GM18867 (cell line): ENCODE measurements around the gene RELCH.

ENCODE experiments used
- ATAC-seq: cut with Tn5 transposase; IDR thresholded peaks from one replicate; pipeline ENCODE4 v1.9.1; 2021; ENCODE audit warnings: mild to moderate bottlenecking, moderate library complexity; ENCODE audit not compliant: unreplicated experiment

The RELCH gene

DNA sequence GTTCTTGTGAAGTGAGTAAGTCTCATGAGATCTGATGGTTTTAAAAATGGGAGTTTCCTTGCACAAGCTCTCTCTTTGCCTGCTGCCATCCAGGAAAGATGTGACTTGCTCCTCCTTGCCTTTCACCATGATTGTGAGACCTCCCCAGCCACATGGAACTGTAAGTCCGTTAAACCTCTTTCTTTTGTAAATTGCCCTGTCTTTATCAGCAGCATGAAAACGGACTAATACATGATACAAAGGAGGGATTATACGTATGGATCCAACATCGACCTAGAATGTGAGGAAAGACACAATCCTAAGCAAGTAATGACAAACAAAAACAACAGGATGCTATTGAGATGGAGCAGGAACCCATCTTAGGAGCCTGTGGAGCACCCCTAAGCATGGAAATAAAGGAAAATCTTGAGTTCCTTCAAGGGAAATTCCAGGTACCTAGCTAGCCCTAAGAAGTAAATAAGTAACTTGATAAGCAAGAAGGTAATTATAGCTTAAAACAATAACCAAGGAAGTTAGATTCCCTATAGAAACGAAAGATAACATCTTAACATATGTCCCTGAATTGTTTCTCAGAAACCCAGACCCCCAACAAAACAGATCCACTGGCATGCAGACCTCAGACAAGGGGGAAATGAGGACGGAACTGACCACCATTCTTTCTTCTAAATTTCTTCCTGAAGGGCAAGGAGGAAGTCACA lies 136.6 kb downstream of the RELCH start:
- ATAC-seq: no peak

GRCh38 chr18:62324181-62324828 lies 137.2 kb downstream of the RELCH start:
- no peak for ATAC-seq

DNA sequence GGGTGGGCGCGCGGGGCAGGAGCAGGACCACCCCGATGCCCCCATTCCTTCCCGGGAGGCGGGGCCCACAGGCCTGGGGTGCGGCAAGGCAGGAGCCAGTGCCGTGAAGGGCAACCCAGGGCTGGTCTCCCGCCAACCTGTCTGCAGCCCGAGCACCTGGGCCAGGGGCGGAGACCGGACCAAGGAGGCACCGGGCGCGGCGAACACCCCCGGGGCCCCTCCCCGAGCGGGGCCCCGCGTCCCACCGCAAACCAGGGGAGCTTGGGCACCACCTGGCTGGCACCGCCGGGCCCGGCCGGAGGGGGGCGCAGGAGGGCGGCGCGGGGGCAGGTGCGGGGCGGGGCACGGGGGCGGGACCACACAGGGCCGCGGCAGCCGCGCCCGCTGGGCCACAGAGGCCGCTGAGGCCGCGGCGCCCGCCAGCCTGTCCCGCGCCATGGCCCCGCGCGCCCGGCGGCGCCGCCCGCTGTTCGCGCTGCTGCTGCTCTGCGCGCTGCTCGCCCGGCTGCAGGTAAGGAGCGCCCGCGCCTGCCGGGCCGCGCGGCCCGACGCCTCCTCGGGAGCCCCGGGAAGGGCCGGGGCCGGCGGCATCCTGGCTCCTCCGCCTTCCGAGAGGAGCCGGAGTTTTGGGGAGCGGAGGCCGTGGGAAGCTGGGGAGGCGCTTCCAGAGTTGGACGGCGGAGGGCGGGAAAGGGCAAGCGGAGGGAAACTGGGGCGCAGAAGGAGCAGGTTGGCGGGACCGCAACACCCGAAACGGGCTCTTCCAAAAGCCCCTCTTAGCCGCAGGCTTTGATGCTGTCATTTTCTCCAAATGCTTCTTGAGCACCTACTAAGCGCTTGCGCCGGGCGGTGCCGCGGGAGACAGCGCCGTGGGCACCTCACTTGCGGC lies 138.1 kb downstream of the RELCH start, which contains the start of gene TNFRSF11A:
TNFRSF11A (plus strand) TSS at position 394 of the 889 bp plus-strand sequence; CDS start at position 437, 43 bp downstream.
- ATAC-seq: peak; percentile 59

GRCh38 chr18:62325806-62326645 lies 139.0 kb downstream of the RELCH start:
- ATAC-seq: peak; percentile 34

GRCh38 chr18:62326646-62327348 lies 139.7 kb downstream of the RELCH start:
- ATAC-seq: no peak

DNA sequence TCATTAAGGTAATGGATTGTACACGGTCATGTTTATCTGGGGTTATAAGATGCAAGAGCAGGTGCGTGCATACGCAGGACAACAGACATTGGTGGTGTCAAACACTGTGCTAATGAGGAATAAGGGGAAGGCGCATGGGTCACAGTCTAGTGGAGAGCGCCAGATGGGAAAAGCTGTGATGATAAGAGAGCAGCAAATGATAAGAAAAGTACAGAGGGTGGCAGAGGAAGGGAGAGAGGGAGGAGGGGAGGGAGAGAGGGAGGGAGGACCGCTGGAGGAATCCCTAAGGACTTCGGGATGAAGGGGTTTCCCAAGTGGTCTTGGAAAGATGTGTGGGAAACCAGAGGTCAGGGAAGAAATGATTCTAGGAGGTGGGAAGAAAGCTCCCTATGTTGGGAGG lies 140.9 kb downstream of the RELCH start:
- ATAC-seq: no peak

DNA sequence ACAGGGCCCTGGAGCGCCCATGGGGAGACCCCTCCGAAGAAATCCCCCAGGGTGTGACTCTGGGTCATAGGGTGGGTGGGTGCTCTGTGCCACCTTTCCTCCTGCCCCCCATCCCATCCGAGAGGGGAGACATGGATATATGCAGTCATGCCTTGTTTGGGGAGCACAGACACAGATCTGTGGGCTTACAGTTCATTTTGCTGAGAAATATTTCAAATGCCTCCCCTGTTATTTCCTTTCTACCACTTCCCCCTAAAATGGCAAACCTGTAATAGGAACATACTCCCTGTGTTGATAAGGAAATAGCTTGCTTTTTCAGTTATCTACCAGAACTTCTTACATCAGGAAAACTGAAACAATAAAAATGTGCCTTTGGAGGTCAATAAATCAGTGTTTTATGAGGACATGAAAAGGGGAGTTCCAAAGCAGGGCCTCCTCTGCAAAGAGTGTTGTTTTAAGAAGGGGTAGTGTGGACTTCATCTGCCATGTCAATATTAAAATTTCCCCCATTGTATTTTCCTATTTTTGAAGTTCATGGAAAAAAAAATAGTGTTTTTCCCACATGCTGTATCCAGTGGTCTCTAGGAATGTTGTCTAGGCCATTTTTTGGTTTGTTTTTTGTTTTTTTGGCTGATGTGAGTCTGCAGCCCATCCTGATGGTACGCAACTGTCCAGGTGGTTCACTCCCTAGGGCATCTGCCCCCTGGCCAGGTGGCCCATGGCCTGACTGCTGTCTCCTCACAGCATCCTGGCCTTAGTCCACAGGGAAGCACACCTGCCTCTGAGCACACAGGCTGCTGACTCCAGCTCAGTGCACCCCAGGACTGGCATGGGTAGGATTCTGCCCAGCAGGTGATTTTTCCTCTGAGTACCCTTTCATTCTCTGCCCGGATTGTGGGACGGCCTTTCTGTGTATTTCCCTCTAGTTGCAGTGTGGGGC lies 141.8 kb downstream of the RELCH start:
- ATAC-seq: no peak

DNA sequence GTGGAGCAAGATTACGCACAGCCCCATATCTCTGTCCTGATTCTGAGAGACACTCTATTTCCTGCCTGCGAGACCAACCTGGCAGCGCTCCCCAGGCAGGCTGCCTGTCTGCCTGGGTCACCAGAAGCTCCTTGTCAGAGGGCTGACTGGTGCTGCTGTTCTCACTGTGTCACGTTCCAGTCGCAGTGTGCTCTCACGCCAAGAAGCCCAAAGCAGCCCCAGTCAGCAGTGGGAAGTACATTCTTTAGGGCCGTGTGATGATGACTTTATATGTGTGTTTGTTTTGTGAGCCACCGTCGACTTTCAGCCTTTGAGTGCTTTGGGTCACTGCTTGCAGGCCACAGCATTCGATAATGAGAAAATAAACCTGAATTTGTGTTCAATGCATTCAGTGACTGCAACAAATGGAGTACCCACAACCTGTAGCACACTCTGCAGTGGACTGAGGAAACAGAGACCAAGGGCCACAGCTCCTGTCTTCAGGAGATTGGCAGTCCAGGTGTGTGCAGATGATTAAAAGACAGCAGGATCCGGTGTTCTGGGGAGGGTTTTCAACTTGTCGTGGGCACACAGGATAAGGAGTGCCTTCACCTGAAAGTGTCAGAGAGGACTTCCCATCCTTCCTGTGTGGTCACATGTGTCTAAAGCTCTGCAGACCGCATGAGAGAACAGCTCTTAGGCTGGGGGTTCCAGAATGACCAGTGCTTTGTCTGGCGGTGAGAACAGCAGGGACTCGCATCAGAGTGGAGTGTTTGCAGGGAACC lies 142.8 kb downstream of the RELCH start:
- ATAC-seq: no peak

DNA sequence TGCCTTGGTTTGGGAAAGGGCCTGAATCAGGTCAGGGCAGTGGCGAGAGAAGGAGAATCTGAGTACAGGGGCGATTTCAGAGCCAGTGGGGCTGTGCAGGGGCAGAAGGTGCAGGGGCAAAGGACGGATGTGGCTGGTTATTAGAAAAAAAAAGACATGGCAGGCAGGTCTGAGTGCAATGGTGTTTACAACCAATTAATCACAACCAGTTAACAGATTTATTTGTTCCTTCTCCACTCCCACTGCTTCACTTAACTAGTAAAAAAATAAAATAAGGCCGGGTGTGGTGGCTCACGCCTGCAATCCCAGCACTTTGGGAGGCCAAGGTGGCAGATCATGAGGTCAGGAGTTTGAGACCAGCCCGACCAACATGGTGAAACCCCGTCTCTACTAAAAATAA lies 143.6 kb downstream of the RELCH start:
- no peak for ATAC-seq

- ATAC-seq: peak; percentile 41
Measured at GRCh38 chr18:62331581-62332356, 144.7 kb downstream of the RELCH start.

DNA sequence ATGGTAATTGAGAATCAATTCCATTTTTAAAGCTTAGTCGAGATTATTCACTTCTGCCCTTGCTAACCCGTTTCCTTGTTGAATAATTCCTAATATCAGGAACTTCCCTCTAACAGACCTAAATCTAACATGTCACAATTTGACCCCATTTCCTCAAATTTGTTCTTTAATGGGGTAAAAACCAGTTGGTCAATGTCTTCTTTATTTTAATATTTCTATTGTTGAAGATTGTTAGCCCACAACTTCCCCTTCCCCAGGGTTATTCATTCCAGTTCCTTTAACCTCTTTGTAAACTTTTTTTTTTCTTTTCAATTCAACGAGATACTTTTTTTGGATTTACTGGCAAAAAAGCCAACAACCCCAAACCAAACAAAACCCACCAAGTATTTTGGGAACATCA lies 145.4 kb downstream of the RELCH start:
- no peak for ATAC-seq

GRCh38 chr18:62332964-62333695 lies 146.1 kb downstream of the RELCH start:
- no peak for ATAC-seq

DNA sequence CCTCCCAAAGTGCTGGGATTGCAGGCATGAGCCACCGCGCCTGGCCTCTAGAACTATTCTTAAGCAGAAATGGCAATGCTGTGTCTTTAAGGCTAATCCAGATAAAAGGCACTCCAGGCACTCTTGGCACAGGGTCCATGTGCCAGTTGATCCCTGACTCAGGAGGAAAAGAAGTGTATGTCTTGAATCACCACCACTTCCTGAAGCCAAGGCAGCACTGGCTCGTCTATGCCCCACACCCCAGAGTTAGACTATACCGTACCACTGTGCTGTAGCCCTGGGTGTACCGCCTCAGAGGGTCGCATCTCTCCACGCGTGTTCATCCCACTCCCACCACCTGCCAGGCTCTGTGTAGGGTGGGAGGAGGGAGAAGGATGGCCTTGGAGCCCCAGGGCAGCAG lies 147.1 kb downstream of the RELCH start:
- ATAC-seq: no peak

GRCh38 chr18:62335494-62335893 lies 148.4 kb downstream of the RELCH start:
- ATAC-seq: no peak

DNA sequence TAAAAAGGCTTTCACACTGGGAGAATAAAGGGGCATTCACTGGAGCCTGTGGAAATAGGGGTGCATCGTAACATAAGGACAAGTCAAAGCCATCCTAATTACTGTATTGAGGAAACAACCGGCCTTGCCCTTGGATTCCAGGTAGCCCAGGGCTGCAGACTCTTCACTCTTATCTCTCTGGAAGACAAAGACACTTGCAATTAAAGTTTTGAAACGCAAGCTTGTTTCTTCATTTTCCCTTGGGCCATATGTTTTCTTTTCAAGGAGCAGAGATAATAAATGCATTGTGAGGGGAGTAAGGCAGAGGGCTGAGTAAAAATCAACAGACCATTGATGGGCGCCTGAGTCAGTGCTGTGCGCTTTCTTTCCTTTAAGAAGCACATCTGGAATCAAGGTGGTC lies 149.6 kb downstream of the RELCH start:
- no peak for ATAC-seq

DNA sequence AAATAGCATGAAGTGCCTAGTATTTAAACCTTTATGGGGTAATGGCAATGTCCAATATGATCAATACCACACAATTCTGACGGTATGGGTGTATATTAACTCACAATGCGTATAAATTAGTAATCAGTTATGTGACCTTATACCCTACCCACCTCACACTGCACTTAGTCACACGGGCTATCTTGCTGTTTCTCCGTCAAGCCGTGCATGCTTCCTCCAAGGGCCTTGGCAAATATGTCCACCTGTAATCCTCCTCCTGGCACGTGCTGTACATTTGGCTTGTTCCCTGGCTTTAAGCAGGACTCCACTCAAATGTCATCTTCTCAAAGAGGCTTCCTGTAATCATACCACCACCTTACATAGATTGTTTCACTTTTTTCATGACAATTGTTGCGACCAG lies 150.3 kb downstream of the RELCH start:
- ATAC-seq: no peak
